Right renal cortex interstitium (tissue), 3 donors: ENCODE data around the gene SMPX. TPM values are rescaled to one million over a fixed set of nuclear protein-coding genes. Genes with fewer than 3 reads are reported as not detected.

Source experiments
- DNase-seq, 3 donors: peaks; one replicate each; pipeline ENCODE4 v3.0.0-alpha.2; 2013; ENCODE audit warnings: low read depth in 3 of 3, low spot score in 2 of 3
- polyA plus RNA-seq, 3 donors: library from polyadenylated mRNA; unstranded; fragments of 120-200 nt; gene quantifications; one replicate each; pipeline ENCODE4 v1.2.1, GENCODE V29; 2013; ENCODE audit not compliant: insufficient read length in 3 of 3

Gene SMPX
- polyA plus RNA-seq, 3 donors: 0.28 to 0.78 (median 0.50) TPM

GRCh38 chrX:21658746-21659145, 99.2 kb downstream of the SMPX start:
- no peak for DNase-seq

- DNase-seq: no peak
Measured at GRCh38 chrX:21658152-21658737, 99.7 kb downstream of the SMPX start, which contains the start of gene KLHL34. KLHL34 (minus strand) TSS chrX:21658330; CDS start chrX:21657788, 542 bp downstream.

GRCh38 chrX:21657318-21658151, 100.4 kb downstream of the SMPX start:
- no peak for DNase-seq

GRCh38 chrX:21656587-21657317, 101.2 kb downstream of the SMPX start:
- DNase-seq: no peak

Other genes starting within 250 kb of the SMPX start
- gene KLHL34, start 99.8 kb downstream of the SMPX start, polyA plus RNA-seq: under 1 TPM; 0.06 to 0.10 (median 0.07) TPM
- gene MBTPS2, start 81.5 kb upstream of the SMPX start, polyA plus RNA-seq: 10 to 100 TPM; 32.9 to 37.3 (median 37.1) TPM
- gene YY2, start 97.9 kb upstream of the SMPX start, polyA plus RNA-seq: 1 to 10 TPM; 2.3 to 2.8 (median 2.5) TPM
- 100 to 1,000 TPM; 161 to 170 (median 164) TPM for gene SMS, start 182.6 kb upstream of the SMPX start, polyA plus RNA-seq